Activated CD4-positive, alpha-beta T cell treated with anti-CD3 and anti-CD28 coated beads, Interleukin-2, amount 10 ng/mL, durations not matched to agents 24 days and 14 days (primary cell): ENCODE data around the gene AGBL1. TPM values are rescaled to one million over a fixed set of nuclear protein-coding genes. Genes with fewer than 3 reads are reported as not detected.

ENCODE experiments used
- DNase-seq: peaks from one replicate; pipeline ENCODE4 v3.0.0; 2022
- H3K27ac Mint-ChIP-seq: one replicate; pipeline ENCODE4 v1.8.0; 2022; ENCODE audit warnings: mild to moderate bottlenecking, mixed read lengths
- H3K27me3 Mint-ChIP-seq: one replicate; pipeline ENCODE4 v1.8.0; 2022; ENCODE audit warnings: mixed read lengths
- H3K36me3 Mint-ChIP-seq: one replicate; pipeline ENCODE4 v1.8.0; 2022; ENCODE audit warnings: low read depth, mild to moderate bottlenecking, mixed read lengths
- H3K4me1 Mint-ChIP-seq: one replicate; pipeline ENCODE4 v1.8.0; 2021; ENCODE audit warnings: mixed read lengths
- H3K4me3 Mint-ChIP-seq: one replicate; pipeline ENCODE4 v1.8.0; 2022; ENCODE audit warnings: mild to moderate bottlenecking, moderate library complexity, mixed read lengths
- H3K9me3 Mint-ChIP-seq: one replicate; pipeline ENCODE4 v1.8.0; 2021; ENCODE audit warnings: mixed read lengths
- intact Hi-C: fragments of 100-400 bp; cut with micrococcal nuclease; formaldehyde crosslinking; loops from one replicate; pipeline ENCODE4 v1.15.1; 2023
- total RNA-seq: library from RNA; stranded (reverse); gene quantifications from 2 replicates; pipeline ENCODE4 v1.2.3, GENCODE V29; 2022

Gene AGBL1
- total RNA-seq, 1 donor from 2014 or later, result not detected

DNA sequence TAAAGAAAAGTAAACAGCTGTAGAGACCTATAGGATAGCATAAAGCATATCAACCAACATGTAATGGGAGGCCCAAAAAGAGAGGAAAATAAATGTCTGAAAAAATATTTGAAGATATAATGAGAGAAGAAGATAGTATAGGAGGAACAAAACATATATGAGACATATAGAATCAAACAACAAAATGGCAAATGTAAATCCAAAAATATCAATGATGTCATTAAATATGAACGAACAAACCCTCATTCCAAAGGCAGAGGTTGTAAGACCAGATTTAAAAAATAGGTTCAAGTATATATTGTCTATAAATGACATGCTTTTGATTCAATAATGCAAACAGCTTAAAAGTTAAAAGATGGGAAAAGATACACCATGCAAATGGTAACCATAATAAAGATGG is 470.4 kb downstream of the AGBL1 start:
- DNase-seq, result no peak
- H3K4me1 Mint-ChIP-seq, result no peaks in the 10 kb centered on the region
- intact Hi-C loops, result no loop called here
- no peak overlapping the region for H3K4me3 Mint-ChIP-seq
- no peak overlapping the region for H3K27ac Mint-ChIP-seq
- H3K36me3 Mint-ChIP-seq, result no peaks in the 10 kb centered on the region
- peaks cover 3% of the 10 kb centered on the region for H3K9me3 Mint-ChIP-seq
- no peaks in the 10 kb centered on the region for H3K27me3 Mint-ChIP-seq

DNA sequence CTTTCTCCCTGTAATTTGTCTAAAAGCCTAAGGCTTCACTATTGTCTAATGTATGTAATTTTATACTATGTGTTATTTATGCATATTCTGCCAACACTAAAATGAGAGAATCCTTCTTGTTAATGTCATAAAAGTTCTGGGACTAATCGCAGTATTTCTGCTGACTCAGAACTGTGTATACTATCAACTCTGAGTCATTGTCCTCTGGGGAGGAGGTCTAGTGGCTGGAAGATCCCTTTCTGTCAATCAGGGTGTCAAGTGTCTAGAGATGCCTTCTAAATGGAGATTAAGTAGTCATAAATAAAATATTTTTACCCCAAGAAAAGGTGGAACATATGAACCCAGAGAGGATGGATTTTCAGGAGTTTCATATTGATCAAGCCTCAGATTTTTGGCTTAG is 473.4 kb downstream of the AGBL1 start:
- Mint-ChIP-seq H3K9me3 (no peaks in the 10 kb centered on the region), H3K27ac (no peak overlapping the region), H3K4me3 (no peak overlapping the region), H3K36me3 (no peaks in the 10 kb centered on the region), H3K4me1 (no peaks in the 10 kb centered on the region), H3K27me3 (no peaks in the 10 kb centered on the region)
- DNase-seq, result no peak
- intact Hi-C loops, result no loop called here

DNA sequence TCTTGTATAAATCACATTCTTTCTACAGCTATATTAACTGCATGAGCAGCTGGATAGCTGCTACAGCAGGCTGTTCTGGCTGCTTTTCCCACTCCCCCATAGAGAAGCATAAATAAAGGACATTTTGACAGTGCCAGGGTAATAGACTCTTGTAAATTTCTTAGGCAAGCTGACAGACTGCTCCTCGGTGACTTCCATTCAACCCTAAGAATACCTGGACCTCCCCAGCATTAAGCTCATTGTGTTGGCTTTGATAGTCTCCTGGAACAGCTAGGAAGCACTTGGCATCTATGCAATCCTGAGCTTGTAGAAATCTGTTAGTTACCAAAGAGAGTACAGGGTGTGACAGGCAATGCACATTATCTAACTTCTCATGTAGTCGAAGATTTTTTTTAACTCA is 475.4 kb downstream of the AGBL1 start:
- H3K27ac Mint-ChIP-seq, result no peak overlapping the region

DNA sequence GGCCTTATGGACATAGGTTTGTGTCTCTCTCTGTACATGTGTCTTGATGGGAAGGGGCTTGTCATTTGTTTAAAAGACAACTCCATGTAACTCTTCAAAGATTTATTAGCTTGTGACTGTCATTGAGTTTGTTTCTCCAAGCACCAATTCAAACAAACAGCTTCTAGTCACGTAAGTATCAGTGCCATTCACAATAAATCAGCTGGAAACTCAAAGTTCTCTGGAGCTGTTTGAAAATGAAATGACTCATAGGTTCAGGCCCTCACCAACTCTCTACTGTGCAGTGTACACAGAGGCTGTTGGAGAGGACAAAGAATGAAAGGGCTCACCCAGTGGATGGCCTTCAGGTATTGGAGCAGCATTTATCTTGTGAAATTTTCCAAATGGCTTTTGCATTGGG is 476.3 kb downstream of the AGBL1 start:
- no peak overlapping the region for H3K27ac Mint-ChIP-seq
- H3K36me3 Mint-ChIP-seq, result no peaks in the 10 kb centered on the region
- H3K27me3 Mint-ChIP-seq, result no peaks in the 10 kb centered on the region
- DNase-seq, result no peak
- intact Hi-C loops, result no loop called here
- no peaks in the 10 kb centered on the region for H3K4me1 Mint-ChIP-seq
- H3K9me3 Mint-ChIP-seq, result no peaks in the 10 kb centered on the region
- H3K4me3 Mint-ChIP-seq, result no peak overlapping the region

More for the DNA sequence above, 475.4 kb downstream of the AGBL1 start:
- no peak overlapping the region for H3K4me3 Mint-ChIP-seq
- H3K36me3 Mint-ChIP-seq, result no peaks in the 10 kb centered on the region
- no peaks in the 10 kb centered on the region for H3K27me3 Mint-ChIP-seq
- H3K4me1 Mint-ChIP-seq, result no peaks in the 10 kb centered on the region
- no peak for DNase-seq
- intact Hi-C loops, result no loop called here
- H3K9me3 Mint-ChIP-seq, result no peaks in the 10 kb centered on the region

DNA sequence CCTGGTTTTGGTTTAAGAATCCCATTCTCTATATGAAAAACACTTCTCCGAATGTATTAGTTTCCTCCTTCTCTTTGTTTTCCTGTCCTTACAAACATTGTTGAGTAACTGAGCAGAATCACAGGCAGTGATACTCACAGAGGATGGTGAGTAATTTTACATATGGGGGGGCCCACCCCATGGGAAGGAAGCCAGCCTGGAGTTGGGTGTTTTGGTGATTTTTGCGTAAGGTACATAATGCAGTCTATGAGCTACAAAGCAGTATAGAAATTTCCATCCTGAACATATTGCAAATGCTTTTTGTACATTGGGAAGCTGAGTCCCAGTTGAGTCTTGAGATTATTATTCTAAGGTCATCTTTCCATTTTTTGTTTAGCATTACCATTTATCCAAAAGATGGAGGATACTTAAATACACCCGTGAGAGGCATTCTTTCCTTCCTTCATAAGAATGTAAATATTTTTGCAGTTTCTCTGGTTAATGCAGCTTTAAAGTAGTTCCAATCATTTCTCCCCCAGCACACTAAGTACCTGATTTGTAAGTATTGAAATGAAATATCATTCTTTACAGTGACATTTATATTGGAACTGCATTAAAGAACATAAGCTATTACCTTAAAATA is 476.8 kb downstream of the AGBL1 start:
- H3K36me3 Mint-ChIP-seq, result no peaks in the 10 kb centered on the region
- no peaks in the 10 kb centered on the region for H3K27me3 Mint-ChIP-seq
- no peaks in the 10 kb centered on the region for H3K4me1 Mint-ChIP-seq
- no peak overlapping the region for H3K4me3 Mint-ChIP-seq
- H3K27ac Mint-ChIP-seq, result no peak overlapping the region
- DNase-seq, result no peak
- intact Hi-C loops, result no loop called here
- H3K9me3 Mint-ChIP-seq, result no peaks in the 10 kb centered on the region

DNA sequence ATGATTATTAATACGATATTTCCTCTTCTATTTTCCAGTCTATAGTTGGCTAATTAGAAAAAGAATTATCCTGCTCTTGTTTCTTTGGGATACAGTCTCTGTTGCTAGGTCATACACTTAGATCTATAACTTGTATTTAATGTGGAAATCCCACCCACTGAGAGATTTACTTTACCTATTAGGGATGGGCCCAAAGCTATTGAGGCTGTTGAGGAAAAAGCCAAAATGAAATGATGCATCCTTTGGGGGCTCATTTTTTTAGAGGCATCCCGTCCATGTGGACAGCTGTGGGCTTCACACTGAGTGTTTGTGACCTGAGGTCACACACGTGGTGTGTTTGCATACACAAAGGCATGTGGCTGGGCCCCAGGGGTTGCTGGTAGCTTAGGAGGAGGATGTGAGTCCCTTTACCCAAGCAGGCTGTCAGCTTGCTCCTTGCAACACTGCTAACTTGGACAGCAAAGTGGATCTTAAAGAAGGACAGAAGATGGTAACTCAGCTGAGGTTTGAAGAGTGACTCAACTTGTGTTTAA is 477.4 kb downstream of the AGBL1 start:
- no peaks in the 10 kb centered on the region for H3K36me3 Mint-ChIP-seq
- H3K9me3 Mint-ChIP-seq, result no peaks in the 10 kb centered on the region
- intact Hi-C loops, result no loop called here
- no peaks in the 10 kb centered on the region for H3K4me1 Mint-ChIP-seq
- no peak overlapping the region for H3K27ac Mint-ChIP-seq
- no peaks in the 10 kb centered on the region for H3K27me3 Mint-ChIP-seq
- H3K4me3 Mint-ChIP-seq, result no peak overlapping the region
- DNase-seq, result no peak

DNA sequence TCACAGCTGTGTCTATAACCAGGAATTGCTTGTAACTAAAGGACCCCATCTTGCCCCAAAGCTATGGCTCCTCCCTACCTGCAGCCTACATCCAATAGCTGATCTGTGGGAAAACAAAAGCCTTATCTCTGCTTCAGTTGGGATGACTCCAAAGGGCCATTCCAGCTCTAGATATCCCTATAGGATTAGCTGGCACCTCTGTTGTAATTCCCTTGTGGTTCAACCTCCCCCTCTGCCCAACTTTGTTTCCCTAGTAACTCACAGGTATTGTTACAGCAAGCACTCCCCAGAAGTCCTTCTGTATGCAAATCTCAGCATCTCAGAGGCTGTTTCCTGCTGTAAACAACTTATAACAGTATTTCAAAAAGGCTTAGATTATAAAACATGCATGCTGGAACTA is 478.6 kb downstream of the AGBL1 start:
- no peak for DNase-seq
- H3K36me3 Mint-ChIP-seq, result no peaks in the 10 kb centered on the region
- H3K27me3 Mint-ChIP-seq, result no peaks in the 10 kb centered on the region
- peaks cover 4% of the 10 kb centered on the region for H3K9me3 Mint-ChIP-seq
- no peak overlapping the region for H3K4me3 Mint-ChIP-seq
- intact Hi-C loops, result no loop called here
- H3K4me1 Mint-ChIP-seq, result no peaks in the 10 kb centered on the region
- H3K27ac Mint-ChIP-seq, result no peak overlapping the region

DNA sequence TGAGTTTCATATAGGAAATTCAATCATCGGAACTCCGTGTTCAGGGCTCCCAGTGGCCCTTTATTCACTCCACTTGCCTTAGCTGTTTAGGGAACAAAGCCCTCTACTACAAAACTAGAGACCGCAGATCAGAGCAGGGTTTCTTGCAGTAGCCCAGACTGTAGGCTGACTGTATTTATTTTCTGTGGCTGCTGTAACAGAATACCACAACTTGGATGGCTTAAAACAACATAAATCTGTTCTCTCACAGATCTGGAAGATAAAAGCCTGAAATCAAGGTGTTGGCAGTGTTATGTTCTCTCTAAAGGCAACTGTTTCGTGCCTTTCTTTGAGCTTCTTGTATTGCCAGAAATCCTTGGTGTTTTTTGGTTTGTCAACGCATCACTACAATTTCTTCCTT is 479.0 kb downstream of the AGBL1 start:
- Mint-ChIP-seq H3K36me3 (no peaks in the 10 kb centered on the region), H3K27ac (no peak overlapping the region), H3K9me3 (peaks cover 4% of the 10 kb centered on the region), H3K4me1 (no peaks in the 10 kb centered on the region), H3K27me3 (no peaks in the 10 kb centered on the region), H3K4me3 (no peak overlapping the region)
- no peak for DNase-seq
- intact Hi-C loops, result no loop called here

DNA sequence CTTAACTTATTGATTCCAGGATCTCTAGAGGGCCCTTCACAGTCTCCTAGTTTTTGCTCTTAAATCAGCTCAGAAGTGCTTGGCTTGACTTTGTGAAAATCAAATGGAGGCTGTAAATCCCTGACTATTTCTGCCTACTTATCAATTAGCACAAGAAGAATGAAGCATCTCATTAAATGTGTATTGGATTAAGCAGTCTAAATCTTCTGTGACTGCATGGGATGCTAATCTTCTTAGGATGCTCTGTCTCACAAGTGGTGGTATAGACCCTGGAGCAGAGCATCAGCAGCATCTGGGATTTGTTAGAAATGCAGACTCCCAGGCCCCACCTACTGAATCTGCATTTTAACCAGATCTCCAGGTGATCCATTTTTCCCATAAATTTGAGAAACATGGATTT is 488.7 kb downstream of the AGBL1 start:
- no peak for DNase-seq
- H3K4me3 Mint-ChIP-seq, result no peak overlapping the region
- no peak overlapping the region for H3K27ac Mint-ChIP-seq
- peaks cover 8% of the 10 kb centered on the region for H3K9me3 Mint-ChIP-seq
- no peaks in the 10 kb centered on the region for H3K36me3 Mint-ChIP-seq
- H3K27me3 Mint-ChIP-seq, result no peaks in the 10 kb centered on the region
- intact Hi-C loops, result no loop called here
- no peaks in the 10 kb centered on the region for H3K4me1 Mint-ChIP-seq

DNA sequence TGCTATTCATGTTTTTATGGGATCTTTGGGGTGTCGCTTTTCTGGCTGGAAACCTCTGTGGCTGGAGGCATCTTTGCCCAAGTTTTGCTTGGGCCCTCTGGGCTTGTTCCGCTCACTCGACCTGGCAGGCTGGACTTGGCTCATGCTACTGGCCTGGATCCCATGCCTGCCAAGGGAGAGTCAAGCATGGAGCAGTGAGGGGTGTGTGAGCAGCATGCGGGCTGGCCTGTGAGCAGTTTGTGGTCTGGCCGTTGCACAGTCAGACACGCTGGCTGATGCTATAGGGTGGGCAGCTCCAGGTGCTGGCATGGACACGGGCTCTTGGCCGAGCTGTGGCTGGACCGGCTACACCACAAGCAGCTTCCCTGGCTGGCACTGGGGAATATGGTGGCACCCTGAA is 491.1 kb downstream of the AGBL1 start:
- Mint-ChIP-seq H3K36me3 (no peaks in the 10 kb centered on the region), H3K4me3 (no peak overlapping the region), H3K27me3 (no peaks in the 10 kb centered on the region), H3K9me3 (peaks cover 3% of the 10 kb centered on the region), H3K27ac (no peak overlapping the region), H3K4me1 (no peaks in the 10 kb centered on the region)
- intact Hi-C loops, result no loop called here
- no peak for DNase-seq

DNA sequence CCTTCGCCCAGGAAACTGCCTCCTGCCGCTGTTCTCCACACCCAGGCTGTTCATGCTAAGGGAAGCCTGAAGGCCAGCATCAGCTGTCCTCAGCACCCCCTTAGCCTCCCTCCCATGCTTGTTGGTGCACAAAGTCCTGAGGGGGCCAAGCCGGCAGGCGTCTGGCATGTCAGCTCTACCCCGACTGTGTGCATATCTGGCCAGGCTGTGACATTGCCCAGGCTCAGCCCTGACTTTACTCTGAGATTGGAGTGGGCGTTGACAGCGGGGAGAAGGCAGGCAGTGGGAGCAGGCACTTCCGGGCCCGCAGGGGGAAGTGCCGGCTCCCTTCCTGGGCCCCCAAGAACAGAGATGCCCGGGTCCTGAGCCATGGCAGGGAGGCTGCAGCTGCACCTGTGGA is 492.2 kb downstream of the AGBL1 start:
- no peaks in the 10 kb centered on the region for H3K4me1 Mint-ChIP-seq
- no peak for DNase-seq
- H3K4me3 Mint-ChIP-seq, result no peak overlapping the region
- no peaks in the 10 kb centered on the region for H3K9me3 Mint-ChIP-seq
- intact Hi-C loops, result no loop called here
- H3K27me3 Mint-ChIP-seq, result no peaks in the 10 kb centered on the region
- H3K27ac Mint-ChIP-seq, result no peak overlapping the region
- no peaks in the 10 kb centered on the region for H3K36me3 Mint-ChIP-seq

DNA sequence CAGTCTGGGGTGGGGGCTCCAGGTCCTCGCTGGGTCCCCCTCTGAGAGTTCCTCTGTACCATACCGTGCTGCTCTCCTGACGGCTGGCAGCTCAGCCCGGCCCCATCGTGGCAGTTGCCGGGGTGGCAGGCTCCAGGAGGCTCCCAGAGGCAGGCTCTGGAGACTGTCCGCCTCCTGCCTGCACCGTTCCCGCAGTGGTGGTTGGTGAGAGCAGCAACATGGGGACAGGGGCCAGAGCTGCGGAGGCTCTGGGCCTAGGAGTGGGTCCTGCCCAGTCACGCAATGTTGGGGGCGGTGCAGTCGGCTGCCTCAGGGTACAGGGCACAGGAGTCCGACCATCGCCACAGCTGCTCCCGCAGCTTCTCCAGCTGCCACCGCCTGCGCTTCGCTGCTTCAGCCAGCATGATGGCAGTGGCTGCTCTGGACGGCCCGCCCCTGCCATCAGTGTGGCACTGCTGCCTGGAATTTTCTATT is 492.7 kb downstream of the AGBL1 start:
- no peak for DNase-seq
- Mint-ChIP-seq H3K27ac (no peak overlapping the region), H3K4me3 (no peak overlapping the region), H3K27me3 (no peaks in the 10 kb centered on the region), H3K36me3 (no peaks in the 10 kb centered on the region), H3K9me3 (no peaks in the 10 kb centered on the region), H3K4me1 (no peaks in the 10 kb centered on the region)
- intact Hi-C loops, result no loop called here

DNA sequence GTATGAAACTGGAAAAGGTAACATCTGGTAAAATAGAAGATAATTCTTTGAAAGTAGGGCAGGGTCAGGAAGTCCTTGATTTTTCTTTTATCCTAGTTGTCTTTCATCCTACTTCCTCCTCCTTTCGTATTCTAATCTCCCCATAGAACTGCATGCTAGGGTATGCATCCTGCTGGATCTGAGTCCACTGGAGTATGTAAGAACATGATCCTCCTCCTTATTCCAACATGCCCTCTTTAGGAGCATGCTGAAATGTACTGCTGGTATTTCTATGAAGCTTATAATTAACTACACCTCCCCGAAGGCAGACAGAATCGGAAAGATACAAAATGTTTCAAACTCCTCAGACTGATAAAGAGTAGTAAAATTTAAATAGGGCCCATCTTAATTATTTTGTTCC is 493.8 kb downstream of the AGBL1 start:
- Mint-ChIP-seq H3K36me3 (no peaks in the 10 kb centered on the region), H3K27me3 (peaks cover 3% of the 10 kb centered on the region), H3K4me3 (no peak overlapping the region), H3K9me3 (no peaks in the 10 kb centered on the region), H3K4me1 (no peaks in the 10 kb centered on the region), H3K27ac (no peak overlapping the region)
- intact Hi-C loops, result no loop called here
- no peak for DNase-seq

DNA sequence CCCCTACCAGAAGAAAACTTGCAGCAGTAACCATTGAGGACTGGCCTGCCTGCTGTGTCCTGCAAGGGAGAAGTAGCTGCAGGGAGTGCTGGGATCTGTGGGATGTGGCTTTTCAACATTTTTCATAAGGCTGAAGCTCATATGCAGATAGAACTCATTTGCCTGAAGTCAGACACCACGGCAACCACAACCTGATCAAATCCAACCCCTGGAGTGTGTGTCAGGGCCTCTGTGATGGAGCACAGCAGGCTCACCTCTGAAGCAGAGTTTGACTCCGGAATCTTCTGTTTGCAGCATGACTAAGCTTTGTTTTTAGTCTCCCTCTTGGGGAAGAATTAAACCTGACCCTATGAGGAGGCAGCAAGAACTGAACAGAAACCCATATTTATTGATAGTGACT is 508.7 kb downstream of the AGBL1 start:
- Mint-ChIP-seq H3K27me3 (no peaks in the 10 kb centered on the region), H3K9me3 (peaks cover 15% of the 10 kb centered on the region), H3K36me3 (no peaks in the 10 kb centered on the region), H3K27ac (no peak overlapping the region), H3K4me1 (no peaks in the 10 kb centered on the region), H3K4me3 (no peak overlapping the region)
- intact Hi-C loops, result no loop called here
- no peak for DNase-seq

DNA sequence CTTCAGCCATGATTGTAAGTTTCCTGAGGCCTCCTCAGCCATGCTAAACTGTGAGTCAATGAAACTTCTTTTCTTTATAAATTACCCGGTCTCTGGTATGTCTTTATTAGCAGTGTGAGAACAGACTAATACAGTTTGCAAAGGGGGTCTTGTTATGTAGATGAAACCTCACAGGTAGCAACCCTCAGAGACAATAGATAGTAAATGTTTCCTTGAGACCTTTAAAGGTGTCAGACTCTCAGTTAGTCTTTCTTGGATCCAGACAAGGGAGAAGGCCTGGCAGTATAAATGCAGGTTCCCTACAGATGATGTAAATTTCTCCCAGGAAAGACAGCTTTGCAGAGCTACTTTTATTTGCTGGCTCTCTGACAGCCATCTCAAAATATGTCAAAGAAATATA is 510.8 kb downstream of the AGBL1 start:
- intact Hi-C loops, result no loop called here
- Mint-ChIP-seq H3K27ac (no peak overlapping the region), H3K27me3 (peaks cover 5% of the 10 kb centered on the region), H3K4me3 (no peak overlapping the region), H3K36me3 (no peaks in the 10 kb centered on the region), H3K4me1 (no peaks in the 10 kb centered on the region), H3K9me3 (peaks cover 14% of the 10 kb centered on the region)
- DNase-seq, result no peak
